Activated CD4-positive, CD25-positive, alpha-beta regulatory T cell treated with anti-CD3 and anti-CD28 coated beads, Interleukin-2, amount 50 U/mL, for 16 hours (primary cell): ENCODE data around the gene WNK4.

Experiments used
- DNase-seq: peaks from one replicate; pipeline ENCODE4 v3.0.0-alpha.2; 2020; ENCODE audit warnings: low read depth, low spot score

Gene WNK4

GRCh38 chr17:42772945-42773289 lies 7.5 kb upstream of the WNK4 start:
- no peak for DNase-seq

- DNase-seq, result peak; percentile 66
Measured at GRCh38 chr17:42773290-42774035, 6.9 kb upstream of the WNK4 start, which contains the start of gene VPS25. Gene VPS25, plus strand, starts transcription at chr17:42773449. Its CDS starts 27 bp downstream, at chr17:42773476.

GRCh38 chr17:42774066-42774745 lies 6.2 kb upstream of the WNK4 start:
- no peak for DNase-seq

GRCh38 chr17:42775534-42776098 lies 4.8 kb upstream of the WNK4 start:
- no peak for DNase-seq

- no peak for DNase-seq
Measured at GRCh38 chr17:42778570-42778969, 1.8 kb upstream of the WNK4 start.

- no peak for DNase-seq
Measured at GRCh38 chr17:42779304-42779935, 990 bp upstream of the WNK4 start.

GRCh38 chr17:42780851-42781638 lies 635 bp downstream of the WNK4 start:
- no peak for DNase-seq

GRCh38 chr17:42781639-42782165 lies 1.3 kb downstream of the WNK4 start:
- DNase-seq, result no peak

GRCh38 chr17:42782166-42783061 lies 2.0 kb downstream of the WNK4 start:
- no peak for DNase-seq

GRCh38 chr17:42783062-42783790 lies 2.8 kb downstream of the WNK4 start:
- no peak for DNase-seq

GRCh38 chr17:42783791-42784138 lies 3.4 kb downstream of the WNK4 start:
- DNase-seq, result no peak

GRCh38 chr17:42784409-42784808 lies 4.0 kb downstream of the WNK4 start:
- DNase-seq, result no peak

- DNase-seq, result no peak
Measured at GRCh38 chr17:42784811-42785592, 4.6 kb downstream of the WNK4 start.

- DNase-seq, result no peak
Measured at GRCh38 chr17:42787266-42787665, 6.9 kb downstream of the WNK4 start.

- DNase-seq, result no peak
Measured at GRCh38 chr17:42791948-42792347, 11.5 kb downstream of the WNK4 start.

GRCh38 chr17:42792545-42792944 lies 12.1 kb downstream of the WNK4 start:
- DNase-seq, result no peak

GRCh38 chr17:42795061-42795460 lies 14.7 kb downstream of the WNK4 start:
- DNase-seq, result no peak

- DNase-seq, result no peak
Measured at GRCh38 chr17:42795465-42795864, 15.1 kb downstream of the WNK4 start.
